Large intestine (tissue), 3 donors: ENCODE measurements around the gene OTP. TPM values are rescaled to one million over a fixed set of nuclear protein-coding genes. Genes with fewer than 3 reads are reported as not detected.
"Not testable (repeated sequence)": the region's sequence is repeated elsewhere in the genome, so short reads cannot be mapped to it uniquely, and the experiment has no call there.

Experiments used
- DNase-seq, 2 donors: peaks; one replicate each; pipeline versions ENCODE4 v3.0.0 to v3.0.0-alpha.2; 2013
- H3K27ac ChIP-seq: one replicate; pipeline ENCODE4 v1.5.1; 2013; ENCODE audit warnings: low read length
- H3K27me3 ChIP-seq: 2 replicates; pipeline ENCODE4 v1.6.1; 2013; ENCODE audit warnings: low read length; ENCODE audit not compliant: control insufficient read depth, insufficient read depth
- H3K36me3 ChIP-seq: 2 replicates; pipeline ENCODE4 v1.6.1; 2013; ENCODE audit warnings: low read length; ENCODE audit not compliant: control insufficient read depth, insufficient read depth
- H3K4me1 ChIP-seq: one replicate; pipeline ENCODE4 v1.6.1; 2013; ENCODE audit warnings: low read length; ENCODE audit not compliant: control insufficient read depth, insufficient read depth
- H3K4me3 ChIP-seq: one replicate; pipeline ENCODE4 v1.5.1; 2013; ENCODE audit warnings: low read length
- H3K9me3 ChIP-seq: one replicate; pipeline ENCODE4 v1.6.1; 2013; ENCODE audit warnings: mild to moderate bottlenecking, low read depth, low read length, moderate library complexity; ENCODE audit not compliant: control insufficient read depth
- WGBS: methylation state at CpG from one replicate; pipeline ENCODE4 v1.1.5; 2013; ENCODE audit warnings: low lambda C conversion rate; ENCODE audit not compliant: insufficient coverage; 5-methylcytosine and 5-hydroxymethylcytosine counted together
- polyA plus RNA-seq: library from polyadenylated mRNA; unstranded; fragments of 120-200 nt; gene quantifications from one replicate; pipeline ENCODE4 v1.2.1, GENCODE V29; 2013

Gene OTP
- polyA plus RNA-seq, 1 donor = not detected

- peaks cover 8% of the 10 kb centered on the region for H3K4me1 ChIP-seq
- no peaks in the 10 kb centered on the region for H3K36me3 ChIP-seq
- WGBS = no CpG with 5 or more reads among the region's 52 CpGs
- H3K9me3 ChIP-seq = peaks cover 14% of the 10 kb centered on the region
- H3K27ac ChIP-seq = no peak overlapping the region
- no peak for DNase-seq
- H3K4me3 ChIP-seq = no peak overlapping the region
- peaks cover 89% of the 10 kb centered on the region for H3K27me3 ChIP-seq
Observed at GRCh38 chr5:77629509-77630113, 8.9 kb downstream of the OTP start.

- 0% methylated on average over 2 of the region's 13 CpGs for WGBS
- Histone ChIP-seq H3K36me3 (no peaks in the 10 kb centered on the region), H3K9me3 (peaks cover 14% of the 10 kb centered on the region), H3K4me1 (peaks cover 8% of the 10 kb centered on the region), H3K27me3 (peaks cover 89% of the 10 kb centered on the region), H3K4me3 (no peak overlapping the region), H3K27ac (no peak overlapping the region)
- DNase-seq = no peak
Observed at GRCh38 chr5:77628840-77629508, 9.5 kb downstream of the OTP start.

DNA sequence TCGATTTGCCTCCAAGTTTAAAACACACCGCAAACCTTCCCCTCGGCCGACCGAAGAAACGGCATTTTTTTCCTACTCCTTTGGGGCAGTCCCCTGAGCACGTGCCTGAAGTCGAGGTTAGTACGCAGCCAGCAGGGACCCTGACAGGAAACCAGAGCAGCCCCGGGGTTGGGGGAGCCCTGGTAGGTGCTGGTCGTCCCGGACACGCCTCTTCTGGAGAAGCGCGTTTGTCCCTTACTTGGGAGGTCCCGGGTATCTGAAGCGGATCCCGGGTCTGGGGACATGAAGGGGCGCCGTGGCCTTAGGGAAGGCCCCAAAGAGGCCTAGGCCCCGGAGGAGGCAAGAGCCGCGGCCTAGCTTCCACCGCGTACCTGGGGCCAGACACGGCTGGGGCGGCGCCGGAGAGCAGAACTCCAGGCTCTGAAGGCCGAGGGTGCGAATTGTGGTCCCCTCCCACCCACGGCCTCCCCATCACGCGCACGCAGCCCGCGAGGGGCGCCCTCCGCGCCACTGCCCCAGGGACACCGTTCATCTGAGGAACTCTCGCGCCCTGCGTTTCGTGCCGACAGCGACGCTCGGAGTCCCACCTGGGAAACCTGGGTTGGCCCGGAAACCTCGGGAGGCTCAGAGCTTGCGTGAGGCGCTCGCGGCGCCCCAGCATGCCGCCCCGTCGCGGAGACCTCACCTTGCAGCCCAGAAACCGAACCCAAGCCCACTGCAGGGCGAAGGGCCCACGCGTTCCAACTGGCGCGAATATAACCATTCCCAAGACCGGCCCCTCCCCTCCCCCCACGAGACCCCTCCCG is 10.4 kb downstream of the OTP start:
- no peak for DNase-seq
- Histone ChIP-seq H3K27me3 (peaks cover 83% of the 10 kb centered on the region), H3K36me3 (no peaks in the 10 kb centered on the region), H3K4me1 (peaks cover 8% of the 10 kb centered on the region), H3K9me3 (peaks cover 14% of the 10 kb centered on the region), H3K27ac (no peak overlapping the region), H3K4me3 (no peak overlapping the region)
- no CpG with 5 or more reads among the region's 69 CpGs for WGBS

DNA sequence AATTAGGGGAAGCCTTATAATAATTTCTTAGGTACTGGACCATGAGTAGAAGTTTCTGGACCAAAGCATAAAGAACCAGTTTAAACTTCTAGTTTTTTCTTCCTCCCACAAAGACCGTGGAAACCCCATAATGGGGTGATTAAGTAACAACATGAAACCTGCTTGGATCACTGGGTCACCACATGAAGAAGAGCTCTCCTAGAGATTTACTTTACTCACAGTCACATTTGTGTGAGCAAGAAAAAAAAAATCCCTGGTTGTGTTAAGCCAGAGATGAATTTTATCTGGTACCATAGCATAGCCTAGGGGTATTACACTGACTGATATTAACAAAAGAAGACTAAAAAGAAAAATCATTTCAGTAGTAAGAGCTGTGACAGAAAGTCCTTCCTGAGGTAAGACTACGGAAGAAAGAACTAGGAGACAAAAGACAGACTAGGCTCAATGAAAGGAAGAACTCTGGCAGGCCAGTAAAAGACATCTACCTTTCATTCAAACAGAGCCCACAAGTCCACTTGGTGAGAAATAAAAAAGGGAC is 15.2 kb downstream of the OTP start:
- Histone ChIP-seq H3K36me3 (no peaks in the 10 kb centered on the region), H3K27me3 (peaks cover 57% of the 10 kb centered on the region), H3K4me3 (no peak overlapping the region), H3K9me3 (peaks cover 5% of the 10 kb centered on the region), H3K4me1 (no peaks in the 10 kb centered on the region), H3K27ac (no peak overlapping the region)
- no CpG with 5 or more reads among the region's 2 CpGs for WGBS
- DNase-seq = no peak

- Histone ChIP-seq H3K4me3 (no peak overlapping the region), H3K9me3 (no peaks in the 10 kb centered on the region), H3K36me3 (no peaks in the 10 kb centered on the region), H3K27ac (no peak overlapping the region), H3K4me1 (no peaks in the 10 kb centered on the region), H3K27me3 (peaks cover 44% of the 10 kb centered on the region)
- DNase-seq = no peak
- WGBS = no CpG with 5 or more reads among the region's 5 CpGs
Observed at GRCh38 chr5:77621440-77621839, 17.1 kb downstream of the OTP start.

GRCh38 chr5:77620405-77620804 is 18.1 kb downstream of the OTP start:
- H3K27me3 ChIP-seq = peaks cover 44% of the 10 kb centered on the region
- DNase-seq = no peak

DNA sequence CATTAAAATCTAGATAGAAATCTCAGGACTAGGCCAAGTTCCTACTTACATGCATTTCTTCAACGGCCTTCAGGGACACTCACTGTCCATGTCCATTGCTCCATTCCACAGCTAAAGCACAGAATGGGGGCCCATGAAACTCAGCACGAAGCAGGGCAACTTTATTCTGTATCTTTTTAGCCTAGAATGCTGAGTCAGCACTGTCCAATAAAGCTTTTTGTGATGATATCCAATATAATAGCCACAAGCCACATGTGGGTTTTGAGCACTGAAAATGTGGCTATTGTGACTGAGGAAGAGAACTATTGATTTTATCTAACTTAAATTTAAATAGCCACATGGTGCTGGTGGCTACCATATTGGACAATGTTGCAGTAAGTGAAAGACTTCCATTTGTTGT is 21.6 kb downstream of the OTP start:
- Histone ChIP-seq H3K4me3 (no peak overlapping the region), H3K9me3 (no peaks in the 10 kb centered on the region), H3K27ac (no peak overlapping the region), H3K4me1 (no peaks in the 10 kb centered on the region), H3K27me3 (peaks cover 22% of the 10 kb centered on the region), H3K36me3 (no peaks in the 10 kb centered on the region)
- WGBS = no CpG with 5 or more reads among the region's 2 CpGs
- DNase-seq = no peak

More at GRCh38 chr5:77620405-77620804, 18.1 kb downstream of the OTP start:
- Histone ChIP-seq H3K27ac (no peak overlapping the region), H3K4me3 (no peak overlapping the region), H3K9me3 (no peaks in the 10 kb centered on the region), H3K4me1 (no peaks in the 10 kb centered on the region), H3K36me3 (no peaks in the 10 kb centered on the region)
- WGBS = 0% methylated on average over 2 of the region's 4 CpGs

GRCh38 chr5:77608927-77609326 is 29.6 kb downstream of the OTP start:
- not testable (repeated sequence) for H3K27me3 ChIP-seq, DNase-seq, H3K27ac ChIP-seq, H3K4me3 ChIP-seq, H3K4me1 ChIP-seq, H3K36me3 ChIP-seq, H3K9me3 ChIP-seq
- no CpG with 5 or more reads among the region's 15 CpGs for WGBS

- Histone ChIP-seq H3K4me3 (no peak overlapping the region), H3K27me3 (peaks cover 4% of the 10 kb centered on the region), H3K36me3 (no peaks in the 10 kb centered on the region), H3K27ac (no peak overlapping the region), H3K4me1 (no peaks in the 10 kb centered on the region), H3K9me3 (no peaks in the 10 kb centered on the region)
- DNase-seq = peak in 1 of 2 donors; percentile 20
- WGBS = no CpG with 5 or more reads among the region's 1 CpG
Observed at GRCh38 chr5:77607324-77607723, 31.2 kb downstream of the OTP start.

GRCh38 chr5:77606279-77606678 is 32.2 kb downstream of the OTP start:
- Histone ChIP-seq H3K4me3 (no peak overlapping the region), H3K36me3 (no peaks in the 10 kb centered on the region), H3K27ac (no peak overlapping the region), H3K27me3 (peaks cover 4% of the 10 kb centered on the region), H3K4me1 (no peaks in the 10 kb centered on the region), H3K9me3 (no peaks in the 10 kb centered on the region)
- no peak for DNase-seq
